H7 (cell line): ENCODE data around the gene RPL26. TPM values are rescaled to one million over a fixed set of nuclear protein-coding genes. Genes with fewer than 3 reads are reported as not detected.
A peak's percentile ranks its signal among the peaks of the same experiment; 100 is the strongest.
"Not testable (repeated sequence)": the region's sequence is repeated elsewhere in the genome, so short reads cannot be mapped to it uniquely, and the experiment has no call there.

ENCODE experiments used
- DNase-seq: peaks from one replicate; pipeline ENCODE4 v3.0.0; 2012
- H3K27me3 ChIP-seq: 2 replicates; pipeline ENCODE4 v1.6.0; 2011; ENCODE audit warnings: mild to moderate bottlenecking, low read length; ENCODE audit not compliant: control insufficient read depth, insufficient read depth
- H3K36me3 ChIP-seq: replicated peaks from 2 replicates; pipeline ENCODE4 v1.5.1; 2011; ENCODE audit warnings: low read length; ENCODE audit not compliant: control insufficient read depth, insufficient read depth
- H3K4me3 ChIP-seq: 2 replicates; pipeline ENCODE4 v1.5.1; 2011; ENCODE audit warnings: low read depth, mild to moderate bottlenecking, control low read depth, low read length, moderate library complexity; ENCODE audit not compliant: insufficient read depth
- total RNA-seq: library from RNA; depleted of rRNA; stranded (reverse); fragments of >200 nt; shearing (Covaris generic); gene quantifications from 2 replicates; pipeline ENCODE4 v1.2.3, GENCODE V29; 2014

RPL26 gene
- total RNA-seq, 1 experiment from 2014 or later, result 1,833 TPM

DNA sequence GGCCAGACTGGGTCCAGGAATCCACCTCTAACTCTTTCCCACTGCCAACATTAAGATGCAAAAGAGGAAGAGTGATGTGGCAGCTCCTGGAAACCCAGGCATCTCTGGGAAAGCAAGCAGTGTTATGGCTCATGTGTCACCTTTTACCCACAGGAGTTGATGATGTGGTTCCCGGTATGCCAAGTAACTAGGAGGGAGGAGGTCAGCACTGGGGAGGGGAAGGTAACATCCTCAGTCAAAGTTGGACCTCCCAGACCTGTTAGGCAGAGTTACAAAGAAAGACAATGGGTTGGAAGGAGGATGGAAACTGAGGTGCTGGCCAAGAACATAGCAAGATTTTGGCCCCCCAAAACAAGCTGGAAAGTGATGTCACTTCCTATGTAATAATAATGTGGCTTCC lies 17.9 kb downstream of the RPL26 start:
- DNase-seq, result no peak
- peaks cover 8% of the 10 kb centered on the region for H3K36me3 ChIP-seq
- no peak overlapping the region for H3K4me3 ChIP-seq
- H3K27me3 ChIP-seq, result no peaks in the 10 kb centered on the region

DNA sequence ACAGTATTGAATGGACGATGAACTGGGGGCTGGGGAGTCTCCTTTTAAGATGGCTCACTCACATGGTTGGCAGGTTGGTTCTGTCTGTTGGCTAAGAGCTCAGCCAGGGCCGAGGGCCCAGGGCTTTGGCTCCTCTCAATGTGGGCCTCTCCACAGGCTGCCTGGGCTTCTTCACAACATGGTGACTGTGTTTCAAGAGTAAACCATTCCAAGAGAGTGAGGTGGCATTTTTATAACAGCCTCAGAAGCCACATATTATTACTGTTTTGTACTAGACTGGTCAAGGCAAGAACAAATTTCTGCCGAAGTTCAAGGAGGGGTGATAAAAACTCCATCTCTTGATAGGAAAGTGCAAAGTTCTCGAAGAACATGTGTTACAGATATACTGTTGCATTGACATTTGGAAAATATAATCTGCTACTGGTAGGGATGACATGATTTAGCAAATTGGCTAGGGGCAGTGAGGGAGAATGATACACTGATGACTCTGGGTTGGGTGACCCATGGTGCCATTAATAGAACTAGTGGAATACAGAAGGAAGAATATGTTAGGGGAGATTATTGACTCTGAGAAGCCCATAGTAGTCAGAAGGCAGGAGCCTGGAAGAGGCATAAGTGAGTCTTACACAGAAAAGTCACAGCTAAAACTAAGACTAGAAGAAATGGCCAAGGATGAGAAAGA lies 20.2 kb downstream of the RPL26 start:
- DNase-seq, result no peak

DNA sequence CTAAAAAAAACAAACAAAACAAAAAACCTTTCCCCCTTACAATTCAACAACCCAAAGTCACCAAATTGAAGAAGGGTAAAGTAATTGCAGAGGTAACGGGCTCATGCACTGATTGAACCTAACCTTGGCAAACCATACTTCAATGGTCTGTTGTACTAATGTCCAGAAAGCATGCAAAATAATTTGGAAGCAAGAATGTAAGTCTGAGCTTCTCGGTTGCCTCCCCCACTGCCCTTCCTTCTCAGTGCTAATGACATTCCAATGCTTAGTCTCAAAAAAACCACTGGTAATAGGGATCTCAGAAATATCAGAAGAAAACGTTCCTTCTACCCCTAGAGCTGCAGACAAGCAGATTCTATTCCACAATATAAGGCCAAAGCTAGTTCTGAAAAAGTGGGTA lies 22.2 kb downstream of the RPL26 start:
- 0 out of 2 replicates have a peak, but pooled peaks cover 1% of the 10 kb centered on the region for H3K36me3 ChIP-seq
- no peak for DNase-seq
- H3K27me3 ChIP-seq, result no peaks in the 10 kb centered on the region
- H3K4me3 ChIP-seq, result no peak overlapping the region

More for the DNA sequence above, 20.2 kb downstream of the RPL26 start:
- H3K36me3 ChIP-seq, result 0 out of 2 replicates have a peak, but pooled peaks cover 1% of the 10 kb centered on the region
- H3K4me3 ChIP-seq, result no peak overlapping the region
- no peaks in the 10 kb centered on the region for H3K27me3 ChIP-seq

DNA sequence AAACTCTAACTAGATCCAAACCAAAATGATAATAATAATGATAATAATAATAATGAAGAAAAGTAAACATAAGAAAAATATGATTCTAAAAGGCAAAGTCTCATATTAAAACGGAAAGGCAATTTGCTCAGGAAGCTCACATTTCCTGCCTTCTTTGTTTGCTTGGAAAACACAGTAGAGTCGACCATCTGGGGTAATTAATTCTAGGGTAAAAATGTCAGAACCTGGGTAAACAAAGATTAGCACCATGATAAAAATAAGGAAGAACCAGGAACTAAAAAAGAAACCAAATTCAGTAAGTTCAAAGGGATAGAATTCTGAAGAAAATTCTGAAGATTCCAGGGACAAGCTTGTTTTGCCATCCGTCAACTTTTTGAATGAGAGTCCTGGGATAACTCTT lies 22.7 kb downstream of the RPL26 start:
- Histone ChIP-seq H3K4me3 (no peak overlapping the region), H3K36me3 (0 out of 2 replicates have a peak, but pooled peaks cover under 1% of the 10 kb centered on the region), H3K27me3 (no peaks in the 10 kb centered on the region)
- DNase-seq, result no peak

GRCh38 chr17:8359769-8360168 lies 23.2 kb downstream of the RPL26 start:
- DNase-seq, result no peak
- Histone ChIP-seq H3K4me3 (no peak overlapping the region), H3K36me3 (no peaks in the 10 kb centered on the region), H3K27me3 (no peaks in the 10 kb centered on the region)

DNA sequence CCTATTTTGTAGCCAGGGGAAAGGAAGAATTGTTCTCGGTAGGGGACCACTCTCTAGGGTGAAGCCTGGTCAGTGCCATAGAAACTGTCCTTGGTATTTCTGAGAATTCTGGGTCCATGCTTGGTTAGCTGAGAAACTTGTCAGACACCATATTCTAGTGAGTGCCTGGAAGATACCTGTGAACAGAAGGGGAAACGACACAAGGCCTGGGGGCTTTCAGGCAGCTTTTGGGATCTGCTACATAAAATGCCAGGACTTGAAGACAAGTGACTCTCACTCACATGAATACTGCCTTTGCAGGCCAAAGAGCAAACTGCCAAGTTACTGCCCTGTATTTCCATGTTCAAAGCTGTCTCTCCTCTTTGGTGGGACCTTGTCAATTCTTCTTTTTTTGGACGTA lies 25.1 kb downstream of the RPL26 start:
- DNase-seq, result no peak
- no peaks in the 10 kb centered on the region for H3K27me3 ChIP-seq
- H3K36me3 ChIP-seq, result no peaks in the 10 kb centered on the region
- H3K4me3 ChIP-seq, result no peak overlapping the region

DNA sequence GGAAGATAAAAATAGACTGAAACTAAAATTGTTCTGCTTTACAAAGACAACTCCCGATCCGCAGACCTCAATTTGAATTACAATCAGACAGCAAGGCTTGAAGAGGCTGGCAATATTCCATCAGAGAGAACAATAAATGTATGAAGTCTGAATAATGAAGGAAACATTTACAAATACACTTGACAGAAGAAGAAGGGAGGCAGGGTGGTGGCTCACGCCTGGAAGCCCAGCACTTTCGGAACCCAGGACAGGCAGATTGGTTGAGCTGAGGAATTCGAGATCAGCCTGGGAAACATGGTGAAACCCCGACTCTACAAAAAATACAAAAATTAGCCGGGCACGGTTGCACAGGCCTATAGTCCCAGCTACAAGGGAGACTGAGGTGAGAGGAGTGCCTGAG lies 28.8 kb downstream of the RPL26 start:
- no peaks in the 10 kb centered on the region for H3K27me3 ChIP-seq
- DNase-seq, result no peak
- H3K4me3 ChIP-seq, result no peak overlapping the region
- no peaks in the 10 kb centered on the region for H3K36me3 ChIP-seq

DNA sequence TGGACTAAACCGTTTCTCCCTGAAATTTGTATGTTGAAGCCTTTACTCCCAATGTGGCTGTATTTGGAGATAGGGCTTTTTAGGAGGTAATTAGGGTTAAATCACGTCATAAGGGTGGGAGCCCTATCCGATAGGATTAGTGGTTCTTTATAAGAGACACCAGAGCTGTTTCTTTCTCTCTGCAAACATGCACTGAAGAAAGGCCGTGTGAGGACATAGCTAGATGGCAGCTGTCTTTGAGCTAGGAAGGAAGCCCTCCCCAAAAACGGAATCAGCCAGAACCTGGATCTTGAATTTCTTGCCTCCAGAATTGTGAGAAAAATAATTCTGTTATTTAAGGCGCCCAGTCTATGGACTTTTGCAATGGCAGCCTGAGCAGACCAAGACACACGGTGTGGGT lies 29.3 kb downstream of the RPL26 start:
- Histone ChIP-seq H3K4me3 (no peak overlapping the region), H3K27me3 (no peaks in the 10 kb centered on the region), H3K36me3 (no peaks in the 10 kb centered on the region)
- no peak for DNase-seq

DNA sequence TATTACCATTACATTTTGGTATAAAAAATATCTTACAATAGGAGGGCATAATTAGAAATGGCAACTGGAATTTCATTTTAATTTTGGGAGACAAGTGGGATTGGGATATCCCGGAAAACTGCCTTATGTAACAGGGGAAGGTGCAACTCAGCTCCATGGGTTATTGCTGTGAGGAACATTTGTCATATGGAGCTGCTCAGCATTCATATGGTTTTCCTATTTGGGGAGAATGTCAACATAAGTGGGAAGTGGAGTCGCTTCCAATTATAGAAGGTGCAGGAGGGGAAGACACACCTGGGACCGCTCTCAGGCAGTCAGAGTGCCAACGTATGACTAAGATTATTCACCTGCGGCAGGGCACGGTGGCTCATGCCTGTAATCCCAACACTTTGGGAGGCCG lies 32.7 kb downstream of the RPL26 start:
- Histone ChIP-seq H3K36me3 (no peaks in the 10 kb centered on the region), H3K27me3 (no peaks in the 10 kb centered on the region), H3K4me3 (no peak overlapping the region)
- DNase-seq, result no peak

DNA sequence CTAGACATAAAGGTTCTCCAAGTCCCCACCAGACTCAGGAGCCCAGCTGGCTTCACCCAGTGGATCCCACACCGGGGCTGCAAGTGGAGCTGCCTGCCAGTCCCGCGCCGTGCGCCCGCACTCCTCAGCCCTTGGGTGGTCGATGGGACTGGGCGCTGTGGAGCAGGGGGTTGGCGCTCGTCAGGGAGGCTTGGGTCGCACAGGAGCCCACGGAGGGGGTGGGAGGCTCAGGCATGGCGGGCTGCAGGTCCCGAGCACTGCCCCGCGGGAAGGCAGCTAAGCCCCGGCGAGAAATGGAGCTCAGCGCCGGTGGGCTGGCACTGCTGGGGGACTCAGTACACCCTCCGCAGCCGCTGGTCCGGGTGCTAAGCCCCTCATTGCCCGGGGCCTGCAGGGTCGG lies 36.0 kb downstream of the RPL26 start:
- not testable (repeated sequence) for H3K4me3 ChIP-seq, H3K27me3 ChIP-seq, H3K36me3 ChIP-seq, DNase-seq

DNA sequence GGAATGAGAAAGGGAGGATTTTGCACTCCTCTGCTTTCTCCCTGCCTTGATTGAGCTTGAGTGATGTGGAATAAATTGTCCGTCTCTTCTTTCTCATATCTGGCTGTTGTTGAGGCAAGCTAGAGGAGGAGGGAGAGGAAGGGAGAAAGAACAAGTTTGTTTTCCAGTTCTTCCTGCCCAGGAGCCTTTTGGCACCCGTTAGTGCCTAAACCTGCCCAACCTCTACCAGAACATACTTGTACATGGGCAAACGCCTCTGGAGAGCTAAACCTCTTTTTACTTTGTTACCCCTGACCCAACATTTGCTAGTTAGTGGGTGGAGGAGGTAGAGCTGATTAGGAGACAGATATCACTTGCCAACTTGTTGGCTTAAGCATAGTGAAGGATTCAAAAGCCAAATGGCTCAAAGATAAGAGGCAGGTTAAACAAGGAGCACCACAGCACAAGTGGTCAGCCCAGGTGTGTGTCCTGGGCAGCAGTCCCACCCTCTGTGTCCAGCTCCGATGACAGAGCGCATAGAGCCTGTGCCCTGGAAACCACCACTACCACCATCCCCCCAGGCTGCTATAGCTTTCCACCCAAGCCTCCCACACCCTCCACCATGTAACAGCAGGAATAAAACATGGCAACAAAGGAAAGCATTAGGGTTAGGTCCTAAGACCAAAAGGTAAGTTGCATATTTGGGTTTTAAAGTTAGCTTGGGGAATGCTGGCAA lies 36.9 kb downstream of the RPL26 start:
- no peak overlapping the region for H3K4me3 ChIP-seq
- H3K36me3 ChIP-seq, result no peaks in the 10 kb centered on the region
- no peaks in the 10 kb centered on the region for H3K27me3 ChIP-seq
- DNase-seq, result no peak

GRCh38 chr17:8345052-8345690 lies 37.8 kb downstream of the RPL26 start:
- Histone ChIP-seq H3K36me3 (no peaks in the 10 kb centered on the region), H3K27me3 (no peaks in the 10 kb centered on the region), H3K4me3 (no peak overlapping the region)
- no peak for DNase-seq

DNA sequence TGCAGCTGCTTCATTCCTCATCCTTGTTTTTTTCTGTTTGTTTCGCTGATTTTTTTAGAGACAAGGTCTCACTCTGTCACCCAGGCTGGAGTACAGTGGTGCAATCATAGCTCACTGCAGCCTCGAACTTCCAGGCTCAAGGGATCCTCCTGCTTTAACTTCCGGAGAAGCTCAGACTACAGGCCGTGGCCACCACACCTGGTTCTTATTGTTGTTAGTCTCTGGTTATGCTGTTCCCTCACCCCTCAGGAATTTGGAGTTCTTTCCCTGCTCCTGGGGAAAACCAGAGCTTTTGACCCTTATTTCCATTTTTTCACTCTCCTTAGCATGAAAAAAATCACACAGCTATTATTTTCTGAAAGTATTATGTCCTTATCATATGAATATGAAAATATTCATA lies 41.5 kb downstream of the RPL26 start:
- DNase-seq, result peak; percentile 58
- Histone ChIP-seq H3K4me3 (no peak overlapping the region), H3K36me3 (no peaks in the 10 kb centered on the region), H3K27me3 (no peaks in the 10 kb centered on the region)

DNA sequence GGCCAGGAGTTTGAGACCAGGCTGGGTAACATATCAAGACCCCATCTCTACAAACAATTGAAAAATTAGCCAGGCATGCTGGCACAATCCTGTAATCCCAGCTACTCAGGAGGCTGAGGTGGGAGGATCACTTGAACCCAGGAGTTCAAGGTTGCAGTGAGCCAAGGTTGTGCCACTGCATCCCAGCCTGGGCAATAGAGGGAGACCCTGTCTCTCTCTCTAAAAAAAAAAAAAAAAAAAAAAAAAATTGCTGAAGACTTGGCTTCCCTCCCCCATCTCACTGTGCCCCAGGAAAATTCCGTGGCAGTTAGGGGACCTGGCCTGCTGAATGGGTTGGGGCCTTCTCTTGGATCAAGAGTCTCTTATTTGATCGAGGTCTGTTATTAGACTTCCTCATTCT lies 43.5 kb downstream of the RPL26 start, which contains the start of gene ODF4:
TSS of gene ODF4 (plus strand) at position 301 of the 400 bp plus-strand sequence. CDS start 212 bp downstream, outside the sequence.
- Histone ChIP-seq H3K4me3 (no peak within 1 kb of the TSS), H3K36me3 (no peaks in the 10 kb centered on the region), H3K27me3 (no peaks in the 10 kb centered on the region)
- DNase-seq, result no peak

DNA sequence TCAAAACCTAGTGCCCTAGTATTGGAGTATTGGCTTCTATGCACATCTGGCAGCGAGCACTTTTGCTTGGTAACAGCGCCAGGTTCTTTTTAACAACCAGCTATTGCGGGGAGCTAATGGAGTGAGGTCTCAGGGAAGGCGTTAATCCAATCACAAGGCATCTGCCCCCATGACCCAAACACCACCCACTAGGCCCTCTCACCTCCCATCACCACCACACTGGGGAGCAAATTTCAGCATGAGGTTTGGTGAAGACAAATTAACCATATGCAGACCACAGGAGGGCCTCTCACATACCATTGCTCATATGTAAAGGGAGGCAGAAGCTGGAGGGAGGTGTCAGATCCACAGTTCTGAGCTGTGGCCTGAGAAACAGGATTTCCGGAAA lies 44.2 kb downstream of the RPL26 start:
- Histone ChIP-seq H3K36me3 (no peaks in the 10 kb centered on the region), H3K4me3 (no peak overlapping the region), H3K27me3 (no peaks in the 10 kb centered on the region)
- DNase-seq, result no peak
